Thyroid gland (tissue), 4 donors: ENCODE data around the gene RESP18.

ENCODE experiments used
- POLR2A ChIP-seq, 2 donors: fragments of 450-650 bp; IDR thresholded peaks; one replicate each; pipeline ENCODE4 v1.6.1; 2017; ENCODE audit warnings: antibody characterized with exemption in 2 of 2, mild to moderate bottlenecking in 2 of 2, moderate library complexity in 1 of 2
- TF ChIP-seq, protein P1 (sequence below), 6 experiments: fragments of 200-600 bp in 3 of 6; fragments of 450-650 bp in 3 of 6; sonication (generic) in 3 of 6; IDR thresholded peaks; one replicate each; pipeline ENCODE4 v1.5.1; 2016 to 2019; ENCODE audit warnings: antibody characterized with exemption in 6 of 6, mild to moderate bottlenecking in 2 of 6, inconsistent platforms in 1 of 6, moderate library complexity in 1 of 6

DNA sequence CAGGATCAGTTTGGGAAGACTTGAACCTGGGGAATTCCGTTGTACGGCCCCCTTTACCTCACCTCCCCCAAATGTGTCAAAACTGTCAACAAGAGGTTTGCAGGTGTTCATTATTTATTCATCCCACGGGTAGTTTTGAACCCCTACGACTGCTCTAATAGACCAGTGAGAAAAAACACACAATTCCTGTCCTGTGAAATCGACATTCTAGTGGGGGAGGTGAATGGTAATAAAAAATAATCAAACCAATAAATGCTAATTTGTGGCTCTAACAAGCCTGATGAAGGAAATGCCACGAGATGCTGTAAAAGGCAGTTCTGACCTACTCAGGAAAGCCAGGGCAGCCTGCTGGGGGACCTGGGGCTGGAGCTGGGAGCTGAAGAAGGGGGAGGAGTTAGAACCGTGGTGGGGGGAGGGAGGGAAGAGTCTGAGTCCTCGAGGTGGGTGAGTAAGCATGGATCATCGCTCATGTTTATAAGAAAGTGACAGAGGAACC is 53.8 kb downstream of the RESP18 start:
- TF ChIP-seq, protein P1, sequence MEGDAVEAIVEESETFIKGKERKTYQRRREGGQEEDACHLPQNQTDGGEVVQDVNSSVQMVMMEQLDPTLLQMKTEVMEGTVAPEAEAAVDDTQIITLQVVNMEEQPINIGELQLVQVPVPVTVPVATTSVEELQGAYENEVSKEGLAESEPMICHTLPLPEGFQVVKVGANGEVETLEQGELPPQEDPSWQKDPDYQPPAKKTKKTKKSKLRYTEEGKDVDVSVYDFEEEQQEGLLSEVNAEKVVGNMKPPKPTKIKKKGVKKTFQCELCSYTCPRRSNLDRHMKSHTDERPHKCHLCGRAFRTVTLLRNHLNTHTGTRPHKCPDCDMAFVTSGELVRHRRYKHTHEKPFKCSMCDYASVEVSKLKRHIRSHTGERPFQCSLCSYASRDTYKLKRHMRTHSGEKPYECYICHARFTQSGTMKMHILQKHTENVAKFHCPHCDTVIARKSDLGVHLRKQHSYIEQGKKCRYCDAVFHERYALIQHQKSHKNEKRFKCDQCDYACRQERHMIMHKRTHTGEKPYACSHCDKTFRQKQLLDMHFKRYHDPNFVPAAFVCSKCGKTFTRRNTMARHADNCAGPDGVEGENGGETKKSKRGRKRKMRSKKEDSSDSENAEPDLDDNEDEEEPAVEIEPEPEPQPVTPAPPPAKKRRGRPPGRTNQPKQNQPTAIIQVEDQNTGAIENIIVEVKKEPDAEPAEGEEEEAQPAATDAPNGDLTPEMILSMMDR (IDR thresholded peaks at IDR 0.05) = peak in 1 of 6 experiments; percentile 4
- TF ChIP-seq POLR2A (IDR thresholded peaks at IDR 0.05) = no peak
